Ramos (cell line): ENCODE measurements around the gene ESRP2.

Experiments used
- in situ Hi-C: fragments of 300-500 bp; cut with MboI; formaldehyde crosslinking; loops from one replicate; pipeline ENCODE4 v1.14.3; 2022; ENCODE audit warnings: low sequenced_read_pairs; ENCODE audit not compliant: unreplicated experiment

ESRP2 gene

GRCh38 chr16:68235887-68236136 is at the start of gene ESRP2:
TSS of gene ESRP2 (minus strand) at chr16:68236127. CDS start at chr16:68236045, 82 bp downstream.
- in situ Hi-C loops, result loop anchor here (10.0 kb wide), 1 partner anchor 241 kb away; the partner anchor contains the start of gene DPEP2

GRCh38 chr16:68285683-68286082 is 49.8 kb upstream of the ESRP2 start:
- in situ Hi-C loops, result no loop called here

DNA sequence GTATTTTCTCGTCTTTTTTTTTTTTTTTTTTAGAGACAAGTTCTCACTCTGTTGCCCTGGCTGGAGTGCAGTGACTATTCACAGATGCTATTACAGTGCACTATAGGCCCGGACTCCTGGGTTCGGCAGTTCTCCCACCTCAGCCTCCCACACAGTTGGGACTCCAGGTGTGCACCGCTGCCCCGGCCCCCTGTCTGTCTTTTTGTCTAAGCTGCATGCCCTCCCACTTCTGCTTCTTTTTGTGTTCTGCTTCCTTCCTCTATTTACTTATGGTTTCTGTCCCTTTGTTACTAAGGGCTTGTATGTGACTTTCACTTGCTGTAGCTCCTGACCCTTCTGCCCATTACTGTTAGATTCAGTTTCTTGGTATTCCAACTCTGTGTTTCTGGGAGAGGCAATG is 48.9 kb upstream of the ESRP2 start:
- in situ Hi-C loops, result no loop called here

DNA sequence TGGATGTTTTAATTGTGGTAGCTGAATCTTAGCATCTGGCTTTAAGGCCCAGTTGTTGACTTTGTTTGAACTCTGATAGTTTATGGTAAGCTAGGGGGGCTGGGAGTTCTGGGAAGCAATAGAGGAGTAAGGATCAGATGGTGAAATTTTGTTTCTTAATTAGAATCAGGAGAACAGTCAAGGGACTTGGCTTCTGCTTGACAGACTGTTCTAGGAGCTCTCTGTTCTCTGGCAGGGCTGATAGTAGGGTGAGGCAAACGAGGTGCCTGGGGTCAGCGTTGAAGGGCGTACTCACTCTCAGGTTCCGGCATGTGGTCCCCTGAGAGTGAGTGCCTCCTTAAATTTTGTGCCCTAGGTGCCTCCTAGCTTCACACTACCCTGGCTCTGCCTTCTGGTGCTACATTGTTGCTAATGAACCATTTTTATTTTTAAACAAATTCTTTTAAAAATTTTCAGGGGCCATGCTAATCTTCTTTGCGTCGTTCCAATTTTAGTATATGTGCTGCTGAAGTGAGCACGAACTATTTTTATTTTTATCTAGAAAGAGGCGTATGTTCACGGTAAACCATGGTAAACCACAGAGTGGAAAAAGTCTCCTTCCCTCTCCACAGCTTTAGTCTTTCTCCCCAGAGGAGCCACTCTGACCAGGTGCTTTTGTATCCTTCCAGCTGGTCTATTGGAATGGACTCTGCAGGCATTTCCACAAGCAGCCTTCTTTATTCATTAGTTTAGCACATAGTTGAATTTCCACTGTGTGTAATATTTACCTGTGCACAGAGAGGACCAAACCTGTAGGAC is 48.1 kb upstream of the ESRP2 start:
- in situ Hi-C loops, result no loop called here

DNA sequence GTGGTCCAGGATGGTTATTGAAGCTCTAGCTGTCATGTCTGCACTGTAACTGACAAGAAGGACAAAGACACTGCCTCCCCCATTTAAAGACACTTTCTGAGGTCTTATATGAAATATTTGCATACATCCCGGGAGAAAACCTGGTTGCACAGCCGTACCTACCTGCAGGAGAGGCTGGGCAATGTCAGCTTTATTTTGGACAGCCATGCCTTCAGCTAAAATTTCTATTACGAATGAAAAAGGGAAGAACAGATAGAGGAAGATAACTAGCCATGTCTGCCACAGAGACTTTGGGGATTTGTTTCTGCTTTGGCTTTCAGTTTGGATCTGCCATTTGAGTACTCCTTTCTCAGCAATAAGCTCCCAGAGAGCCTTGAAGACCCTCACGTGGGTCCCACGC is 47.4 kb upstream of the ESRP2 start:
- in situ Hi-C loops, result no loop called here

GRCh38 chr16:68282064-68282452 is 46.1 kb upstream of the ESRP2 start:
- in situ Hi-C loops, result no loop called here

DNA sequence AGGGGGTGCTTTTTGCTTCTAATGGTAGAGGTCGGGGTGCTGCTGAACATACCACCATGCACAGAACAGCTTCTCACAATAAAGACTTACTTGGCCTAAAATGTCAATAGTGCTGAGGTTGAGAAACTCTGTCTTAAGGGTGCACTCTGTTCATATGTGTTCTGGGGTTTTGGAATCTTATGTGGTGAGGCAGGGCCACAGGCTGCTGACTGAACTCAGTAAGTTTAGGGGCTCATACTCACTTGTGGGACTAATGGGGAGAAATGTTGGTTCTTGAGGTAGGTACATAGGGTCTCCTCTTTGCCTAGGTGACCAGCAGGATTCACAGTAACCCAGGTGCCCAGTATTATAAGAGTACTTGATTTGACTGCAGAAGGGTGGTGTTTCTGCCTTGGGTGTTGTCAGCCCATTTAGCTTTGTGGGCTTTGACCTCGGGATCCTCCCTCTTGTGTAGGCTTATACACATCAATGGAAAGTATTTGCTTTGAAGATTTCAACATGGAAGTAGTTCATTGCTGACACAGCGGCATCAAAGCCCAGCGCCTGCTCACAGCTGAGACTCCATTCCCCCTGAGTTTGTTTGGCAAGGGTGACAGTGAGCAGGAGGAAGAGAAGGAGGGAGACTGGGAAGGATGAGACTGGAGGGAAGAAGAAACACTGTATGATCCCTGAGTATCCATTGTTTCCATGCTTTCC is 45.6 kb upstream of the ESRP2 start:
- in situ Hi-C loops, result no loop called here

DNA sequence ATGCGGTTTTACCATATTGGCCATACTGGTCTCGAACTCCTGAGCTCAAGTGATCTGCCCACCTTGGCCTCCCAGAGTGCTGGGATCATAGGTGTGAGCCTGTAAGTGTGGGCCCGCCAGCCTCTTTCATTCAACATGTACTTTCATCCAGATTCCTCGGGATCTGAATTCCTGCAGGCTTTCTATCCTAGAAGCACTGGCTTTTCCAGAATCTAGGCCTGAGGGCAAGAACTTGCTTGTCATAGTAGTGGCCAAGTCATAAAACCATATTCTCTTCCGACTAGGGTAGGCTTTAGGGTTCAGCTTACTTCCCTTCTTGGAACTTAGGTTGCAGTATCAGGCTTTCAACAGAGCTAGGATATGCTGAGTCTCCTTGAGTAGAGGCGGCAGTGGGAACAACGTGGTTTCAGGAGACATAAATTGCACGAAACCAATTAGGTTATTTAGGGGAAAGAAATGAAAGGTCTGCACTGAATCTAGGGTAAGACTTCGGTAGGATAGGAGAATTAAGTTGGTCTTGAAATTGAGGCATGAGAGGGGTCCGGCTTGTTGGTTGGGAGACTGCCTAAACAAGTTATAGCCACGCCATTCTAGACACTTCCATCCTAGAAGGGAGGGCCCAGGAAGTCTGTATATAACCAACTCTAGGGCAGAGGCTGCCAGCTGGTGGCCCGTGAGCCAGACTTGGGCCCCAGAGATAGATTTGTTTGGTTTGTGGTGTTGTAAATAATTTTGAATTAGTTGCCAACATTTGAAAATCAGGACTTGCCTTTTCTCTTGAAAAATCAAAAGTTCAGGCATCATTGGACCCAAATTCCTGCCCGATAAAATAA is 44.0 kb upstream of the ESRP2 start:
- in situ Hi-C loops, result no loop called here

DNA sequence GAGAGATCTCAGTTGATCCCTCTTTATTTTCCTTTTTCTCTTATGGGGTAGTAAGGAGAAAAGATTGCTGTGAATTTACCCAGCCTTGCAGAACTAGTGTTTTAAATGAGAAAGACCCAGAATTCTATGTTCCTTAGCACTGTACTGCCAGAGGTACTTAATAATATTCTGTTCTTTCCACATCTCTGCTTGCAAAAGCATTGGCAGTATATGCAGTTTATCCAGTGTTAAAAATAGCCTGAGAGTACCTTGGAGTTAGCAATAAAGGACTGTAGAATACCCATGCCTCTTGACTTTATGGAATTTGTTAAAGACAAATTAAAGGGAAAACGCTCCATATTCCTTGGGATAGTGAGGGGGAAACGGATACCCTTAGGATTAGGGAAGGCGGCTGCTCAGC is 40.3 kb upstream of the ESRP2 start:
- in situ Hi-C loops, result no loop called here

DNA sequence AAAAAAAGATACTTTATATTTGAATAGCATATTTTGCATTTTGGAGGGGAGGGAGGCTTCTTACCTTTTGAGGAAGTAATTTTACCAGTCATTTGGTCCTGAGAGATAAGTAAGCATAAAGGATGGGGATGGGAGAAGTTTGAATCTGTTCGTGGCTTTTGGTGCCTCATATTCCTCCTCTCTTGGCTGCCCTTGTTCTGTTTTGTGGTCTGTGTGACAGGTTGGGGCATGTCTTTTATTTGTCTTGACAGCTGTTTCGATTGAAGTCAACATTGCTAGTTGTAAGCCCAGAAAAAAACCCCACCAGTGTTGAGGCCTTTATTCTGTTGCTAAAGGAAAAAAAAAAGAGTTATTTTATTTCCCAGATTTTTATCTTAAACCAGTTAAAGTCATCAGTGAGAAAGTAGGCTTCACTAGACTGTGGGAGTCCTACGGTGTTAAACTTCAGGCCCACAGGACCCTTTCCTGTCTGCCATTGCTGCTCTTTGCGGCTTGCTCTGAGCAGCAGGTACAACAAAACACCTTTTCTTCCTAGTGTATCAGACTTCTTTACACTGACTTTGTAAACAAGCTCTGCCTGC is 39.8 kb upstream of the ESRP2 start:
- in situ Hi-C loops, result no loop called here

GRCh38 chr16:68274441-68274840 is 38.5 kb upstream of the ESRP2 start:
- in situ Hi-C loops, result no loop called here

GRCh38 chr16:68273896-68274295 is 38.0 kb upstream of the ESRP2 start:
- in situ Hi-C loops, result no loop called here

DNA sequence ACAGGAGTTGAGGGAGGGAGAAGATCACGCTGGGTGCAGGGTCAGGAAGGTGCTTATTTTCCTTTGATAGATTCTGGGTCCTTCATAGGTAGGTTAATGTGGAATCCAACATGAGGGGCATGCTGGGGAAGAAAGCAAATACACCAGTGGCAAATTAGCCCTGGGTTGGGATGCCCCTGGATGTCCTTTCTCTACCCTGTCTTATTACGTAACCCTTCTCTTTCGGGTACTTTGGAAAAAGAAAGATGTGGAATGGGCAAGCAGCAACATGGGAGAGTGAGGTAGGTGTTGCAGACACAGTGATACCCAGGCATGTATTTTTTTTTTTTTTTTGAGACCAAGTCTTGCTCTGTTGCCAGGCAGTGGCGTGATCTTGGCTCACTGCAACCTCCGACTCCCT is 37.5 kb upstream of the ESRP2 start:
- in situ Hi-C loops, result no loop called here

GRCh38 chr16:68272507-68273209 is 36.7 kb upstream of the ESRP2 start:
- in situ Hi-C loops, result no loop called here

DNA sequence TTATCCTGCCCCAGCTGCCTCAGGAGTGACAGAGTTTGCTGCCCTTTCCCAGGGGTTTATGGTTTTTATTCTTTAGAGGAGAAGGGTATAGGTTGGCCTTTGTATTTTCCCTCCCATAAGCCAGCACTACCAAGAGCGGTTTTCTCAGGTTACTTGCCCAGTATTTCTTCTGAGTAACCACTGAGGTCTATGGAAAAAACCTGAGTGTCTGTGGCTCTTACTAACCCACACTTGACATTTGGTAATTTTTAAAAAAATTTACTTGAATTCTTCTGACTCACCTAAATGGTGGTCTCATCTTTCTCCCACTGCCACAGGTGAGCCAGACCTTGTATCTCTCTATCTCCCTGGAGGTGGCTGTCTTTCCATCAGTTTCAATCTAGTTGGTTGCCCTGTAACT is 34.4 kb upstream of the ESRP2 start:
- in situ Hi-C loops, result no loop called here

GRCh38 chr16:68269793-68270192 is 33.9 kb upstream of the ESRP2 start:
- in situ Hi-C loops, result no loop called here

DNA sequence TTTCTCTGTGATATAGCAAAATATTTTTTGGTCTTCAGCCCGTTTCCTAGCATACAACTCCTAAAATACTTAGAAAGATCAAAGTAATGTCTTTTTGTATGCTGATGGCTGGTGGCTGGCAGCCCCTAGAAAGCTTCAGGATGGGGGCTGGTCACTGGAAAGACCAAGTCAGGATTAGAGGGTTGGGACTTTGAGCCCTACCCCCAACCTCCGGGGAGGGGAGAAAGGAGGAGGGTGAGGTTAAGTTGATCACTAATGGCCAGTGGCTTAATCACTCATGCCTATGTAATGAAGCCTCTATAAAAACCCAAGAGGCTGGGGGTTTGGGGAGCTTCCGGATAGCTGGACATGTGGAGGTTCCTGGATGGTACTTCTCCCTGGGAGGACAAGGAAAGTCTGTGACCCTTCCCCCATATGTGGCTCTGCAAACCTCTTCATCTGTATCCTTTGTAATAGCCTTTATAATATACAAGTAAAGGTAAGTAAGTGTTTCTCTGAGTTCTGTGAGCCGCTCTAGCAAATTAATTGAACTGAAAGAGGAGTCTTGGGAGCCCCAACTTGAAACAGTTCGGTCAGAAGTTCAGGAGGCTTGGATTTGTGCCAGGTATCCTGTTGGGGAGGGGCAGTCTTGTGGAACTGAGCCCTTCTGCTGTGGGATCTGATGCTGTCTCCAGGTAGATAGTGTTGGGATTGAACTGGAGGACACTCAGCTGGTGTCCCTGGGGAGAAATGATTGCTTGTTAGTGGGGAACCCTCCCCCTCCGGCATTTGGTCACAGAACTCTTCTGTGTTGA is 31.9 kb upstream of the ESRP2 start:
- in situ Hi-C loops, result no loop called here

GRCh38 chr16:68265078-68265920 is 29.4 kb upstream of the ESRP2 start:
- in situ Hi-C loops, result no loop called here
